Esophagus squamous epithelium (tissue), 4 donors: ENCODE data around the gene KIF26B.

Experiments used
- CTCF ChIP-seq, 6 experiments: fragments of 450-650 bp in 4 of 6; fragments of 200-600 bp in 2 of 6; sonication (generic) in 2 of 6; IDR thresholded peaks; one replicate each; pipeline ENCODE4 v1.5.1; 2016 to 2019; ENCODE audit warnings: antibody characterized with exemption in 6 of 6, mild to moderate bottlenecking in 4 of 6, moderate library complexity in 4 of 6
- POLR2A ChIP-seq, 4 donors: fragments of 450-650 bp; IDR thresholded peaks; one replicate each; pipeline ENCODE4 v1.6.1; 2017; ENCODE audit warnings: antibody characterized with exemption in 4 of 4, mild to moderate bottlenecking in 4 of 4, moderate library complexity in 3 of 4

DNA sequence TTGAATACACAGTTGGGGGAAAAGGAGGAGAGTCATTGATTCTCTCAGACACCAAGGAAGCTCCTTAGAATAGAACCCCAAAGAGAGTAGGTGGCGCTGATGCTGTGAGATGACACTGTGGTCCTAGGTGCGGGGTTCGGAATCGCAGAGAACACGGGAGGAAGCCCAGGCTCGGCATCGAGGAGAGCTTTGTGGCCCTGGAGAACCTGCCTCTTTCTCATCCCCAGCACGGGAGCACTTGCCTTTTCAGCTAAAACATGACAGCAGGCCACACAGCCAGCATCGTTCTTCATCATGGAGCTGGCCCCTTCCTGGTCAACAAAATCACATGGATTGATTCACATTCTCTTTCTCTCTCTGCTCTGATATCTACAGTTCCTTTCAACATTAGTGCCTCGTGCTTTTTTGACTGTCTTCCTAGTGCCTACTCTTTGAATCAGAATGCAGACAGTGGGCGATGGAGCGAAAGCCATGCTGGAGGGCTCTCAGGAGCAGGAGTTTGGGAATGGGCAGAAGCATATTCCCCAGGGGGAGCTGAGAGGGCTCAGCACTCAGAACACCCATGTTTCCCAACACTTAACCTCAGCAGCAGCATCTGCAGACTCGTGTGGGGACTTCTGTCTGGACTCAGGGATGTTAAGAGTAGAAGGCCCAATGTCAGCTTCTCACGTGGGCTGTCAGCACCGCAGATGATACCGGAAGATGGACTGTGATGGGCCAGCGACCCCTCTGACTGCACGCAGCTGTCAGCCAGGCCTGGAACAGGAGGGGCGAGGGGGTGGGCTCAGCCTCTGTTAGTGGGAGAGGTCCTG, 539.4 kb downstream of the KIF26B start:
- TF ChIP-seq POLR2A (IDR thresholded peaks at IDR 0.05) (no peak), CTCF (IDR thresholded peaks at IDR 0.05) (no peak)
